Stimulated activated CD4-positive, alpha-beta T cell treated with anti-CD3 and anti-CD28 coated beads, Interleukin-15, amount 100 ng/mL, for 24 hours (primary cell): Measurements from ENCODE around the gene CCBE1.
A peak's percentile ranks its signal among the peaks of the same experiment; 100 is the strongest.
"Not testable (repeated sequence)": the region's sequence is repeated elsewhere in the genome, so short reads cannot be mapped to it uniquely, and the experiment has no call there.

Experiments
- DNase-seq: peaks from one replicate; pipeline ENCODE4 v3.0.0-alpha.2; 2020

CCBE1 gene

GRCh38 chr18:59714096-59714495 lies 16.9 kb upstream of the CCBE1 start:
- DNase-seq: not testable (repeated sequence)

GRCh38 chr18:59712311-59712710 lies 15.1 kb upstream of the CCBE1 start:
- no peak for DNase-seq

DNA sequence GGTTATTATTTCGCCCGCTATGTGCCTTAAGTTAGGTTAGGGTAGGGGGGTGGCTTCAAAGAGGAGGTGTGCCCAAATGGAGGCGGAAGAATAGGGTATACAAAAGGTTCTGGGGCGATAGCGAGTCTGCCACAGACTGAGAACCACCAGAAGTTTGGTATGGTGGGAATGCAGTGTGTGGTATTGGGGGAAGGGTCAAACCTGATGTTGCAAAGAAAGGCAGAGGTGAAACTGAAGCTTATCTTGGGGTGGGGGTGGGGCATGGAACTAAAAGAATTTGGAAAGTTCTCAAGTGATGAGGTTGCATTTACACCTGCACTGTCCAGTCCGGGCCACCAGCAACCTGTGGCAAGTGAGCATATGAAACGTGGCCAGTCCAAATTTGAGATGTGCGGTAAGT lies 11.8 kb upstream of the CCBE1 start:
- DNase-seq: no peak

GRCh38 chr18:59707306-59707705 lies 10.1 kb upstream of the CCBE1 start:
- no peak for DNase-seq

DNA sequence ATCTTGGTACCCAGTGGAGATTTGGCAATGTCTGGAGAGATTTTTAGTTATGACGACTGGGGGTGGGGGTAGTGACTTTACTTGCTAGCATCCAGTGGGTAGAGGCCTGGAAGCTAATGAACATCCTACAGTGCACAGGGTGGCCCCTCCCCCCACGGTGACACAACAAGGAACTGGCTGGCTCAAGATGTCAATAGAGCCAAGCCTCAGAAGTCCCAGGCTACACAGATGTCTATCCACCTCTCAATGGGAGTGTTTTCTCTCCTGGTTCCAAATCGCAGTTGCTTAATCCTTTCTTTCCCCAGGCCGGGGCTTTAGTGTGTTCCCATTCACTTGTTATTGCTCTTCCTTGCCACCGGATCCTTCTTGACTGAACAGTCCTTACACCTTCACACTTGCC lies 9.3 kb upstream of the CCBE1 start:
- no peak for DNase-seq

DNA sequence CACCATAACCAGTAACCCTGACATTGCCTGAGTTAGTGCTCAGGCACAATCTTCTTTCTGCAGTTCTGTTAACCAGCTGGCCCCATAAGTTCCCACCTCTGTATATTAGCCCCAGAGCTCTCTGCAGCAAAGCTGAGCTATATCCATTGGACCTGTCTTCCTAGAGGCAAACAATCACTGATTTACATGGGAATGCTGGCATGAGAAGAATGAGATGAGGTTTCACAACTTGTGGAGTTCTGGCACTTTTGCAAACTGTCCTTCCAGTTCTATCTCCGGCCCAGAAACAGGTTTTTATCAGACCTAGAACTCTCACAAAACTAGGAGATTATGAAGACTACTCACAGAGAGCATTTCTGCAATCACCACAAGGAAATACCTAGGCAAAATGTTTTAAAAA lies 7.9 kb upstream of the CCBE1 start:
- DNase-seq: no peak

- DNase-seq: no peak
Observed at GRCh38 chr18:59704146-59704545, 6.9 kb upstream of the CCBE1 start.

DNA sequence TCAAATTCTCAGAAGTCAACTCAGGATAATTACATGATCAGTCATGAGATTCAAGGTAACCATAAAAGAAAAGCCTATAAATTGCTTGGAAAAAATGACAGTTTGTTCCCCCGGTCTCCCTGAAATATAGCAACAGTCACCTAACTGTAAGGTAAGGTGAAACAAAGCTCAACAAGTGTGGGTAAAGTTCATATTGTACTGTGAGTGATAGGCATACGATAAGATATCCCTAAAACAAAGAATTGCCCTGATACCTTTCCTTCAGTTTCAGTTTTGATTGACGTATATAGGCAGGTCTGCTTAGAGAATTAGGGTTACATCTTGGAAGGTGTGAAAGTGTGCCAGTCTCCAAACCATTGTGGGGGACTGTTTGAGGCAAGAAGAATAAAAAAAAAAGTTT lies 4.0 kb upstream of the CCBE1 start:
- DNase-seq: no peak

- no peak for DNase-seq
Observed at GRCh38 chr18:59700535-59700967, 3.3 kb upstream of the CCBE1 start.

GRCh38 chr18:59699750-59700534 lies 2.7 kb upstream of the CCBE1 start:
- no peak for DNase-seq

DNA sequence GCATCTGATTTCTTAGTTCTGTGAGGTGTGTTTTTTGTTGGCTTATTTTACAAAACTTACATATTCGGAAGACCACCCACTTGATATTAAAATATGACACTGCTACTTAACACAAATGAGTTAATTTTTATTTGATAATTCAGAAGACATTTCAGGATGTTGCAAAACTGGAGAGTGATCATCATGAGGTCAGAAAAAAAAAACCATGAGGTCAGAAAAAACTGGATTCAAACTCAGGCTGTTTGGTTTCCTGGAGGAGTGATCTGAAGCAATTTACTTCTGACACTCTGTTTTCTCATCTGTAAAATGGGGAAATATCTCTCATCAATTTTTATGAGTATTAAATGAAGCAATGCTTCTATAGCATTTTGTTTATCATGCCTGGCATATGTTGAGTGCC lies 1.8 kb upstream of the CCBE1 start:
- no peak for DNase-seq

DNA sequence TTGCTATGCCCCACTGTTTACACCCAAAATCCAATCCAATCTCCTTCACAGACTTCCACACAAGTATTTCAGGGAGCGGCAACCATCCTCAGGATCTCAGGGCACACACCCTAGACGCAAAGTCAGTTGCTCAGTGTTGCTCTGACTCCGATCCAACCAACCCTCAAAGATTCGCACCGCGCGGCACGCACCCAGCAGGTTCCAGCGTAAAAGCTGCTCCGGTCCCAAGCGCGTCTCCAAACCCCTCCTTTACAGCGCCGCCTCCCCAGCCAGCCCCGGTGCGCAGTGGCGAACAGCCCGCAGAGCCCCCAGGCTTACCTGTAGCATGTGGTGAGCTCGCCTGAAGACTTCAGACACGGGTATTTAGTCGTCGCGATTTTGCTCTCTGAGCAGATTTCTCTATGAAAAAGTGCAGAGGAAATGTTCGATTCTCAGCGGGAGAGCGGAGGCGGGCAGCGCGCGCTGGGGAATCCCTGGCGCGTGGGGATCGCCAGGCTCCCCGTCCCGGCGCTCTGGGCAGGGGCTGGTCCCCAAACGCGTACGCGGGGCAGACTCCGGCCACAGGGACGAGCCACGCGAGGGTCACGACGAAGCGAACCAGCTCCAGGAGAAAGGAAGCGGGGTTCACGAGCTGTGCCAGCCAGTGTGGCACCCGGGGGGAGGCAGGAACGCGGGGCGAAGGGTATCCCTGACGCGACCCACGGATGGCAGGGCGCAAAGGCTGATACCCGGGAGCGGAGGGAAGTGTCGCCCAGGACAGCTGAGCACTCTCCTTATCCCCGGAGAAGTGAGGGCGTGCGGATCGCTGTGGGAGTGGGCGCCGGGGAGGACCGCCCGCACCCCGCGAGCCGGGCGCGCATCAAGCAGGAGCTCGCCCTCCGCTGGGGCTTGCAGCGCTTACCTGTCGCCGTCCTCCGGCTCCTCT lies 650 bp downstream of the CCBE1 start:
- peak; percentile 13 for DNase-seq

DNA sequence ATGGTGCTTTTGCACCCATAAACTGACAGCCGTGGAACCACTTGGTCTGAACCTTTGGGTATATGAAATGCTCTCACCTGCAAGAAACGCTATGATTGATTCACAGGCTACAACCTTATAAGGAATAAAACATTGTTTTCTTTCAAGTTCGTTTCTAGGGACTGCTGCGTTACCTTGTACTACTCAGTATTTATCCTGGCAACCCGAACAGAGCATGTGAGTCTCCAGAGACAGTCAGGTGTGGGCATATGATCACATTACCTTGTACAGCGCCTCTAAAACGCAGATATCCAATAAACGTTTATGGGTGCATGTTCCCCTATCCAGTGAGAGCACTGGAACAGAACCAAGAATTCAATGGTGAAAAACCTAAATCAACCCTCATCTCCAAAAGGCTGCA lies 1.7 kb downstream of the CCBE1 start:
- no peak for DNase-seq

- no peak for DNase-seq
Observed at GRCh38 chr18:59694824-59695223, 2.4 kb downstream of the CCBE1 start.

- no peak for DNase-seq
Observed at GRCh38 chr18:59691996-59692395, 5.2 kb downstream of the CCBE1 start.

DNA sequence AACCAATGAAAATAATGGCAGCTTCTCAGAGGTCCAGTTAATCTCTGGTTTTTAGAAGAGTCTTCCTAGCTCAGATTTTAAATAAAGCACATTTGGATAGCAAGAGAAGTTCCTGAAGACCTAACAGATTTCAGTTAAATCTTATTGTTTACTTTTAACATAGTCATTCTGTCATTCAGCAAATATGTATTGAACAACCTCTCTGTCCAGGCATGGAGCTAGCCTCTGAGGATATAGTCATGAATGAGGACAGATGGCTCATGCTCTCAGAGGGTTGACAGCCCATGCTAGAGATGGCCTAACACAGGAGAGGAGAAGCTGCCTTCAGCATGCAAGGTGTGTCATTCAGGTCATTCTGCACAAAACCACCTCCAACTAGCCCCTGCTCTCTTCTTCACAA lies 6.2 kb downstream of the CCBE1 start:
- no peak for DNase-seq

DNA sequence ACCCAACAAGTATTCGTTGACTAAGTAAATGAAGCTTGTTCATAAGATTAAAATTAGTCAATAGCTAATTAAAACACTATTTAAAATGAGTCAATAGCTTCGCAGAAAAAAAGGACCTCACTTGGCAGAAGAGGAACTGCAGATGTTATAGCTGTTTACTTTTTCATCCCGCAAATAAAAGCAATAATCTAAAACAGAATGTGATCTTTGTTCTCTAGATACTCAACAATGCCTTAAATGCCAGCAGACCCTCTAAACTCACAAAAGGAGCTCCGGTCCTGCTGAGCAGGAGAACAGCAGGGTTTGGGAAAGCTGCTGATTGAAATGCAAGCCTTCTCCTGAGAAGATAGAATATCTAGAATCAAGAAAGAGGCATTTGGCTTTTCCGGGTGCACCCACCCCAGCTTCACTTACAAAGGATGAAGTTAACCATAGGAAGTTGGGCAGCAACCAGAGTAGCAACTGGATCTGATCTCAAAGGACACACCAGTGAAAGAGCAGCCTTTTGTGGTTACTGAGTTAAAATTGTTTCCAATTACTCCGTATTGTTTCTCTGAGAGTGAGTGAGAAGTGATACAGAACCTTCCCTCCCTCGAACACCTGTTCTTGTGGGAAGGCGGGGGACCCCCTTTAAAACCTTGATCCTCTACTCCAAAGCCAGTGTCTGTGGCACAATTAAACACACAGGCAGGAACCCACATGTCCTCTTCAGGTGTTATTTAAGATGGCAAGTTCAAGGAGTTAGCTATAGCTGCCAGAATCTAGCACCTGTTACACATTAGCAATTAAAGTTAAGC lies 6.8 kb downstream of the CCBE1 start:
- DNase-seq: no peak

DNA sequence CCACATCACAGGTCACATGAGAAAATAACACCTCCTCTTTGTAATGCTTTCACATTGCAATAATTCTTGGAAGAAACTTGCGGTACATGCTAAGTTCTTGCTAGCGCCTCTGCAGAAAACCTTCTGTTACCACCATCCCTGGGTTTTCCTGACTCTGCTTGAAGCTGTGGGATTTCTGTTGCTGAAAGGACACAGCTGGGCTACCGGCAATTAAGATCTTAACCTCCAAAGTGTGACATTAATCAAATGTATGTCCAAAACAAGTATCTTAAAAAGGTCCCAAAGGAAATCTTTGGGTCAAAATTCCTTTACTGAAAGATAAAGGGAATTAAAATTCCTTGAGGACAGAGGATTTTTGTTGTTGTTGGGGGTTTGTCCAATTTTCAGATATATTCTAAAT lies 7.5 kb downstream of the CCBE1 start:
- no peak for DNase-seq

DNA sequence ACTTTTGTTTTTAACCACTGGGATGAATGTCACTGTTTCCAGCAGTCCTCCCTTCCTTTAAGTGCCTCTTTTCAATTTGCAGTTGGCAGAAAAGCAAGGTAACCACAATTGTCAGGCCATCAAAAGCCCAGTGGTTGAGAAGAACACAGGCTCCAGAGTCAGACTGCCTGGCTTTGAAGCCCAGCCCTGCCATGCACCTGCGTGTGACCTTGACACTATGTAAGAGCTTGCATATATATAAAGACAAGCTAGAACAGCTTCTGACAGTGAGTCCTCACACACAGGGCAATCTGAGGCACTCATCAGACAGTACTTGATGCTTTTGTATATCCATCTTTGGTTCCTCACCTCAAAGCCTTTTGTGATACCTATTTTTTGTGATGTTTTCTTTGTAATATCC lies 11.0 kb downstream of the CCBE1 start:
- DNase-seq: no peak

GRCh38 chr18:59685501-59685900 lies 11.7 kb downstream of the CCBE1 start:
- DNase-seq: no peak

GRCh38 chr18:59684777-59685176 lies 12.4 kb downstream of the CCBE1 start:
- no peak for DNase-seq

GRCh38 chr18:59681521-59682004 lies 15.7 kb downstream of the CCBE1 start:
- no peak for DNase-seq

GRCh38 chr18:59681051-59681450 lies 16.2 kb downstream of the CCBE1 start:
- DNase-seq: no peak
